Colonic mucosa (tissue), 4 donors: ENCODE data around the gene ADRA2A. TPM values are rescaled to one million over a fixed set of nuclear protein-coding genes. Genes with fewer than 3 reads are reported as not detected.

Experiments used
- DNase-seq: peaks from one replicate; pipeline ENCODE4 v3.0.0-alpha.2; 2020
- H3K27ac ChIP-seq: fragments of 200-600 bp; one replicate; pipeline ENCODE4 v1.8.0; 2021
- H3K27me3 ChIP-seq: fragments of 200-600 bp; one replicate; pipeline ENCODE4 v1.8.0; 2021
- H3K36me3 ChIP-seq: fragments of 200-600 bp; one replicate; pipeline ENCODE4 v1.8.0; 2021
- H3K4me1 ChIP-seq: fragments of 200-600 bp; one replicate; pipeline ENCODE4 v1.8.0; 2021; ENCODE audit warnings: mild to moderate bottlenecking
- H3K4me3 ChIP-seq: fragments of 200-600 bp; one replicate; pipeline ENCODE4 v1.8.0; 2021
- H3K9ac ChIP-seq, 2 donors: one replicate each; pipeline ENCODE4 v1.7.0; 2013; ENCODE audit warnings: control low read depth in 2 of 2, low read depth in 2 of 2, low read length in 2 of 2
- H3K9me3 ChIP-seq: fragments of 200-600 bp; one replicate; pipeline ENCODE4 v1.8.0; 2021
- CTCF ChIP-seq: fragments of 200-600 bp; IDR thresholded peaks from one replicate; pipeline ENCODE4 v1.8.0; 2022; ENCODE audit warnings: antibody characterized with exemption, mild to moderate bottlenecking
- intact Hi-C: fragments of 100-400 bp; cut with DNase I; formaldehyde crosslinking; loops from one replicate; pipeline ENCODE4 v1.14.1; 2022
- total RNA-seq, 2 donors: library from RNA; stranded (reverse); fragmentation: NEBNext Ultra II Directional in 1 of 2; extraction: Animal tissue kit (Norgen Biotek cat#: 25700) in 1 of 2; gene quantifications; one replicate each; pipeline ENCODE4 v1.2.1, GENCODE V29; 2021
- donor health status: healthy.
- donor health status: DM: no; HTN: no; CAD: no.
- donor health status: DM: no; HTN: no; CAD: no.

ADRA2A gene
- total RNA-seq, 2 donors from 2014 or later: 12.8 to 14.3 TPM

- TF ChIP-seq CTCF: no peak
- H3K36me3 ChIP-seq: no peaks in the 10 kb centered on the region
- no peak overlapping the region for H3K4me3 ChIP-seq
- no peaks in the 10 kb centered on the region for H3K27me3 ChIP-seq
- H3K27ac ChIP-seq: no peak overlapping the region
- H3K9me3 ChIP-seq: no peaks in the 10 kb centered on the region
- H3K4me1 ChIP-seq: no peaks in the 10 kb centered on the region
- intact Hi-C loops: no loop called here
- no peak for DNase-seq
- H3K9ac ChIP-seq: no peak overlapping the region
Observed at GRCh38 chr10:111039522-111039921, 37.3 kb upstream of the ADRA2A start.

DNA sequence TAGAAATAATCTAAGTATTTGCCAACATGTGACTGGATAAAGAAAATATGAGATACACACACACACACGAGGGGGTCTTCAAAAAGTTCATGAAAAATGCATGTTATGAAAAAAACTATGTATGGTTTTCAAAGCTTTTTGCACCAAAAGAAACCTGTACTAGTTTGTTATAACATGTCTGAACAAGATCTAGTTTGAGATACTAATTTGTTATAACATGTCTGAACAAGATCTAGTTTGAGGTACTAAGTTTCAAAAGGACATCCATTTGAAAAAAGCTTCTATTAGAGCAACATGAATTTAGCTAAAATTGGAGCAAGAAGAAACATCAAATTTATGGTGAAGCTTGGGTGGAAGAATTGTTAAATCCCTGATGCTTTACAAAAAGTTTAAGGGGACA is 19.8 kb upstream of the ADRA2A start:
- no peak overlapping the region for H3K9ac ChIP-seq
- H3K27ac ChIP-seq: no peak overlapping the region
- intact Hi-C loops: no loop called here
- H3K4me3 ChIP-seq: no peak overlapping the region
- no peaks in the 10 kb centered on the region for H3K4me1 ChIP-seq
- no peak for DNase-seq
- H3K9me3 ChIP-seq: no peaks in the 10 kb centered on the region
- no peak for TF ChIP-seq CTCF
- H3K27me3 ChIP-seq: no peaks in the 10 kb centered on the region
- H3K36me3 ChIP-seq: no peaks in the 10 kb centered on the region

GRCh38 chr10:111063471-111063870 is 13.4 kb upstream of the ADRA2A start:
- Histone ChIP-seq H3K4me3 (no peak overlapping the region), H3K4me1 (no peaks in the 10 kb centered on the region), H3K36me3 (no peaks in the 10 kb centered on the region), H3K9me3 (no peaks in the 10 kb centered on the region), H3K9ac (no peak overlapping the region), H3K27me3 (no peaks in the 10 kb centered on the region), H3K27ac (no peak overlapping the region)
- no peak for TF ChIP-seq CTCF
- DNase-seq: no peak
- intact Hi-C loops: no loop called here

DNA sequence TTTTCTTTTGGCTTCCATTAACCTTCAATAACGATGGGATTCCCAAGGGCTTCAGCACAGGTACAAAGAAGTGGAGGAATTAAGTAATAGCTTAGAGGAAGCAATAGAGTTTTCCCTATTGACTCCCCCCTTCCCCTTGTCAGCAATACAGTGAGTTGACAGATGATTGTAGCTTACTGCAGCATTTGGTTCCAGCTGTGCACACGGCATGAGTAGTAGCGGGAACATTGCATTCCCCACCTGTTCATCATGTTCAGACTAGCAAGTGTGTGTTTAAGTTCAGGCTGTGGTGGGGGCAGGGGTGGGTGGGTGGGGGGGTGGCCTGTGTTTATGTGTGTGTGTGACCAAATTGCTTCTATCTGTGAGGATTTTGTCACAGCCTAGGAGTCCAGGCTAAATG is 4.6 kb upstream of the ADRA2A start:
- TF ChIP-seq CTCF: no peak
- Histone ChIP-seq H3K4me3 (no peak overlapping the region), H3K4me1 (peaks cover 8% of the 10 kb centered on the region), H3K27ac (no peak overlapping the region), H3K9me3 (no peaks in the 10 kb centered on the region), H3K36me3 (no peaks in the 10 kb centered on the region), H3K9ac (no peak overlapping the region), H3K27me3 (peaks cover 9% of the 10 kb centered on the region)
- DNase-seq: no peak
- intact Hi-C loops: loop anchor here (10.0 kb wide), 1 partner anchor 523 kb away; no protein-coding TSS in a partner anchor

DNA sequence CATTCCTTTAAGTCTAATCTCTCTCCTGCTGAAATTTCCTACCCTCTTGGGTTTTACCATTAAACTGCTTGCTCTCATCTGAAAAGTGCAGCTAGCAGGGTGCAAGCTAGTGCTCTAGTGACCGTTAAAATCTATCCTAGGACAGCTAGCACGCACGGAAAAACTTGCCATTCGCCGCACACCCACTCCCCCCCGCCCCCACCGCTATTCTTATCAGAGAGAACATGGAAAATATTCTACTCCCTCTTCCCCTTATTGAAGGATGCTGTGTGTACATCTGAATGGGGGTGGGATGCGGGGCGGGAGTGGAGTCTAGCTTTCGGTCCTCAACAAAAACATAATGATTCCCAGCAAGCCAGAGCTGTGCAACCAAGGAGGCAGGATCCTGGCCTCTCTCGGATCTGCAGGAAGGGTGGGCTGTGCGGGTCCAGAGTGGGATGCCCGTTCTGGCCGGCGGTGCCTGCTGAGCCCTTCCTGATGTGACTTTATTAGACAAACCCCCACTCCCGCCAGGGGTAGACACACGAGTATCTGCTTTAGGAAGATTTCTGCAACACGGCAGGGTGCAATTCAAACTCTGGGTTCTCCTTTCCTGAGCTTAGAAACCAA is 1.1 kb upstream of the ADRA2A start:
- no peak overlapping the region for H3K27ac ChIP-seq
- H3K36me3 ChIP-seq: no peaks in the 10 kb centered on the region
- intact Hi-C loops: loop anchor here (1.0 to 10.0 kb wide), 3 partner anchors 132 to 519 kb away; no protein-coding TSS in a partner anchor
- TF ChIP-seq CTCF: no peak
- H3K27me3 ChIP-seq: peaks cover 11% of the 10 kb centered on the region
- H3K4me3 ChIP-seq: peak overlapping the region; percentile 76
- no peak for DNase-seq
- peaks cover 10% of the 10 kb centered on the region for H3K4me1 ChIP-seq
- no peaks in the 10 kb centered on the region for H3K9me3 ChIP-seq
- H3K9ac ChIP-seq: no peak overlapping the region
